ENCODE results near the gene GCC2.

DNA sequence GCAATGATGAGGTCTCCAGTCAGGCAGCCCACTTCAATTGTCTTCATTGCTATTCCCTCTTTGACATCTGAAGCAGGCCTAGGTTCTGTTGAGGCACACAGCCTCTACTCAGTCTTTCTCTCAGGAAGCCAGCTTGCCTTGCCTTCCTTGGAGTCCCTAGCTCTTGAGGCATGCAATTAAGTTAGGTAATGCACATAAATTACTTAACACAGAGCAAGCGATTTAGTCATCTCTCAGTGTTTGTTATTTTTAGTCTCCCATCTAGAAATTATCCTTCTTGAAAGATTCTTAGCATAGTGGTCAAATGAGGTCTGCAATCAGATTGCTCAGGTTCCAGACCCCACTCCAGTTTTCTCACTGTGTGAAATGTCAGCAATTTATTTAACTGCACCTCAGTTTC lies 39.2 kb upstream of the GCC2 start:
- TF ChIP-seq, protein P1, sequence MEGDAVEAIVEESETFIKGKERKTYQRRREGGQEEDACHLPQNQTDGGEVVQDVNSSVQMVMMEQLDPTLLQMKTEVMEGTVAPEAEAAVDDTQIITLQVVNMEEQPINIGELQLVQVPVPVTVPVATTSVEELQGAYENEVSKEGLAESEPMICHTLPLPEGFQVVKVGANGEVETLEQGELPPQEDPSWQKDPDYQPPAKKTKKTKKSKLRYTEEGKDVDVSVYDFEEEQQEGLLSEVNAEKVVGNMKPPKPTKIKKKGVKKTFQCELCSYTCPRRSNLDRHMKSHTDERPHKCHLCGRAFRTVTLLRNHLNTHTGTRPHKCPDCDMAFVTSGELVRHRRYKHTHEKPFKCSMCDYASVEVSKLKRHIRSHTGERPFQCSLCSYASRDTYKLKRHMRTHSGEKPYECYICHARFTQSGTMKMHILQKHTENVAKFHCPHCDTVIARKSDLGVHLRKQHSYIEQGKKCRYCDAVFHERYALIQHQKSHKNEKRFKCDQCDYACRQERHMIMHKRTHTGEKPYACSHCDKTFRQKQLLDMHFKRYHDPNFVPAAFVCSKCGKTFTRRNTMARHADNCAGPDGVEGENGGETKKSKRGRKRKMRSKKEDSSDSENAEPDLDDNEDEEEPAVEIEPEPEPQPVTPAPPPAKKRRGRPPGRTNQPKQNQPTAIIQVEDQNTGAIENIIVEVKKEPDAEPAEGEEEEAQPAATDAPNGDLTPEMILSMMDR (IDR thresholded peaks at IDR 0.05): no peak
- TF ChIP-seq POLR2A (IDR thresholded peaks at IDR 0.05) (no peak), POLR2AphosphoS5 (IDR thresholded peaks at IDR 0.05) (no peak)
